CD4-positive, alpha-beta T cell (primary cell): Measurements from ENCODE around the gene RASAL2. TPM values are rescaled to one million over a fixed set of nuclear protein-coding genes. Genes with fewer than 3 reads are reported as not detected.

Experiments
- ATAC-seq: fragments of 200-7000 bp; cut with Tn5 transposase; one replicate; pipeline ENCODE4 v1.10.0; 2022; ENCODE audit warnings: mild to moderate bottlenecking; ENCODE audit not compliant: poor library complexity
- CTCF ChIA-PET: fragments of 350-600 bp; sonication (Branson Sonifier 250); formaldehyde crosslinking; loops from one replicate; lab custom pipeline; 2021; ENCODE audit warnings: antibody characterized with exemption, inconsistent platforms; lab: Charles Lee
- POLR2A ChIA-PET: fragments of 350-600 bp; sonication (Branson Sonifier 250); formaldehyde crosslinking; loops from one replicate; lab custom pipeline; 2021; ENCODE audit warnings: antibody characterized with exemption, inconsistent platforms; lab: Charles Lee
- DNase-seq, 14 experiments: peaks; one replicate each; pipeline ENCODE4 v3.0.0-alpha.2; 2013 to 2020; ENCODE audit warnings: mixed read lengths in 2 of 14
- H3K27ac ChIP-seq, 2 donors: one replicate each; pipeline versions ENCODE4 v1.5.1 to v1.7.0; 2013; ENCODE audit warnings: low read length in 2 of 2, low read depth in 1 of 2, mild to moderate bottlenecking in 1 of 2
- H3K27me3 ChIP-seq, 2 experiments: 1 replicate in 1 of 2; 2 replicates in 1 of 2; pipeline versions ENCODE4 v1.6.1 to v1.7.0; 2013; ENCODE audit warnings: low read length in 2 of 2, control low read depth in 1 of 2, mild to moderate bottlenecking in 1 of 2, moderate library complexity in 1 of 2; ENCODE audit not compliant: insufficient read depth in 2 of 2, control insufficient read depth in 1 of 2
- H3K36me3 ChIP-seq: one replicate; pipeline ENCODE4 v1.6.1; 2013; ENCODE audit warnings: low read length, control low read depth; ENCODE audit not compliant: insufficient read depth
- H3K4me1 ChIP-seq: one replicate; pipeline ENCODE4 v1.6.1; 2013; ENCODE audit warnings: low read length, control low read depth; ENCODE audit not compliant: insufficient read depth
- H3K4me3 ChIP-seq: one replicate; pipeline ENCODE4 v1.5.1; 2013; ENCODE audit warnings: mild to moderate bottlenecking, low read length, moderate library complexity
- H3K9me3 ChIP-seq, 2 experiments: 1 replicate in 1 of 2; 2 replicates in 1 of 2; pipeline versions ENCODE4 v1.6.1 to v1.7.0; 2013; ENCODE audit warnings: low read length in 2 of 2, mild to moderate bottlenecking in 2 of 2, control low read depth in 1 of 2, moderate library complexity in 1 of 2; ENCODE audit not compliant: control insufficient read depth in 1 of 2, insufficient read depth in 1 of 2
- H3K27ac Mint-ChIP-seq: one replicate; pipeline ENCODE4 v1.8.0; 2020; ENCODE audit warnings: mixed read lengths
- H3K27me3 Mint-ChIP-seq: one replicate; pipeline ENCODE4 v1.8.0; 2021; ENCODE audit warnings: mixed read lengths
- H3K36me3 Mint-ChIP-seq: one replicate; pipeline ENCODE4 v1.8.0; 2021; ENCODE audit warnings: low read depth, mixed read lengths
- H3K4me1 Mint-ChIP-seq: one replicate; pipeline ENCODE4 v1.8.0; 2021; ENCODE audit warnings: low read depth, mixed read lengths
- H3K4me3 Mint-ChIP-seq: one replicate; pipeline ENCODE4 v1.8.0; 2020; ENCODE audit warnings: mild to moderate bottlenecking, mixed read lengths
- H3K9me3 Mint-ChIP-seq: one replicate; pipeline ENCODE4 v1.8.0; 2020; ENCODE audit warnings: mixed read lengths
- CTCF ChIP-seq: fragments of 200-600 bp; IDR thresholded peaks from one replicate; pipeline ENCODE4 v1.8.0; 2022; ENCODE audit warnings: antibody characterized with exemption, mild to moderate bottlenecking
- intact Hi-C, 2 experiments: fragments of 100-400 bp; cut with DNase I in 1 of 2; cut with micrococcal nuclease in 1 of 2; formaldehyde crosslinking; loops; one replicate each; pipeline versions ENCODE4 v1.15.1 to v1.9.0; 2023 to 2025; cut with DNase I, micrococcal nuclease
- total RNA-seq, 174 experiments: library from RNA in 2 of 174; stranded (reverse) in 2 of 174; gene quantifications; one replicate each; pipeline ENCODE4 v1.2.3 and lab custom pipeline; 2021 to 2026

The RASAL2 gene
- total RNA-seq, 2 experiments from 2014 or later, result 0.03 TPM; not detected in 1

DNA sequence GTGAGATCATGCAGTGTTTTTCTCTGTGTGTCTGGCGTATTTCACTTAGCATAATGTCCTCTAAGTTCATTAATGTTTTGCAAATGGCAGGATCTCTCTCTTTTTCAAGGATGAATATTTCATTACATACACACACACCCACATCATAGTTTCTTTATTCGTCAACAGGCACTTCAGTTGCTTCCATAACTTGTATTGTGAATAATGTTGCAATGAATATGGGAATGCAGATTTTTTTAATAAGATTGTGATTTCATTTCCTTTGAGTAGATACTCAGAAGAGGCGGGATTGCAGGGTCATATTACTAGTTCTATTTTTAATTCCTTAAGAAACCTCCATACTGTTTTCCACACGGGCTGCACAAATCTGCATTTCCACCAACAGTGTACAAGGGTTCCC, 268.8 kb downstream of the RASAL2 start:
- Histone ChIP-seq H3K27me3 (no peaks in the 10 kb centered on the region), H3K4me3 (no peak overlapping the region), H3K4me1 (no peaks in the 10 kb centered on the region), H3K27ac (no peak overlapping the region), H3K9me3 (no peaks in the 10 kb centered on the region), H3K36me3 (no peaks in the 10 kb centered on the region)
- Mint-ChIP-seq H3K27ac (no peak overlapping the region), H3K9me3 (no peaks in the 10 kb centered on the region), H3K4me3 (no peak overlapping the region), H3K4me1 (no peaks in the 10 kb centered on the region), H3K36me3 (no peaks in the 10 kb centered on the region), H3K27me3 (no peaks in the 10 kb centered on the region)
- intact Hi-C loops, result no loop called here
- POLR2A ChIA-PET, result no interaction called here
- ATAC-seq, result no peak
- CTCF ChIA-PET, result no interaction called here
- TF ChIP-seq CTCF, result no peak
- DNase-seq, result no peak

- ChIA-PET POLR2A (no interaction called here), CTCF (no interaction called here)
- intact Hi-C loops, result no loop called here
- no peaks in the 10 kb centered on the region for H3K9me3 Mint-ChIP-seq
- Histone ChIP-seq H3K4me3 (no peak overlapping the region), H3K9me3 (no peaks in the 10 kb centered on the region), H3K27ac (no peak overlapping the region), H3K27me3 (no peaks in the 10 kb centered on the region), H3K36me3 (no peaks in the 10 kb centered on the region), H3K4me1 (no peaks in the 10 kb centered on the region)
- H3K36me3 Mint-ChIP-seq, result no peaks in the 10 kb centered on the region
- no peak for ATAC-seq
- no peaks in the 10 kb centered on the region for H3K27me3 Mint-ChIP-seq
- H3K27ac Mint-ChIP-seq, result no peak overlapping the region
- DNase-seq, result no peak
- H3K4me1 Mint-ChIP-seq, result no peaks in the 10 kb centered on the region
- no peak for TF ChIP-seq CTCF
- no peak overlapping the region for H3K4me3 Mint-ChIP-seq
Observed at GRCh38 chr1:178364782-178365181, 270.9 kb downstream of the RASAL2 start.

DNA sequence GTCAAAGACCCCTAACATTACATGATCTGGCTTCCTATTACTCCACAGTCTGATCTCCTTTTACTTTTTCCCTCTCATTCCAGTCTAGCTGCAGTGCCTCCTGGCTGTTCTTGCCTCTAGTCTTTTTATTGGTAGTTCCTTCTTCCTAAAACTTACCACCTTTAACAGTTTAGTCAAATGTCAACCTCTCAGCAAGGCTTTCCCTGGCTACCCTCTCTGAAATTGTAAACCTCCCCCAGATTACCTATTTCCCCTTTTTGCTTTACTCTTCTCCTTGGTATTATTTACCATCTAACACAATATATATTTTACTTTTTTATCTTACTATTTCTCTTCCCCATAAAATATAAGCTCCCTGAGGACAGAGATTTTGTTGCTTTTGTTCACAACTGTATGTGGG, 273.2 kb downstream of the RASAL2 start:
- Histone ChIP-seq H3K4me1 (peaks cover 3% of the 10 kb centered on the region), H3K4me3 (no peak overlapping the region), H3K27ac (no peak overlapping the region), H3K36me3 (no peaks in the 10 kb centered on the region), H3K9me3 (no peaks in the 10 kb centered on the region), H3K27me3 (no peaks in the 10 kb centered on the region)
- ATAC-seq (no peak), DNase-seq (no peak)
- TF ChIP-seq CTCF, result no peak
- ChIA-PET CTCF (no interaction called here), POLR2A (no interaction called here)
- Mint-ChIP-seq H3K27me3 (no peaks in the 10 kb centered on the region), H3K27ac (no peak overlapping the region), H3K9me3 (no peaks in the 10 kb centered on the region), H3K4me1 (no peaks in the 10 kb centered on the region), H3K4me3 (no peak overlapping the region), H3K36me3 (no peaks in the 10 kb centered on the region)
- intact Hi-C loops, result no loop called here
